ENCODE measurements around the gene RPS21. TPM values are rescaled to one million over a fixed set of nuclear protein-coding genes. Genes with fewer than 3 reads are reported as not detected.

RPS21 gene
- total RNA-seq, 1 donor from 2014 or later, result 1,935 TPM

- no peaks in the 10 kb centered on the region for H3K27me3 ChIP-seq
- TF ChIP-seq POLR2A (IDR thresholded peaks at IDR 0.05) (no peak), CTCF (IDR thresholded peaks at IDR 0.05) (no peak), POLR2AphosphoS5 (IDR thresholded peaks at IDR 0.05; ENCODE audit: insufficient read depth in 1 of 2, low read depth in 1 of 2) (no peak)
- H3K4me1 ChIP-seq, result peaks cover 6% of the 10 kb centered on the region
- no peak for DNase-seq (ENCODE audit: extremely low spot score in 2 of 2)
- no peaks in the 10 kb centered on the region for H3K9me3 ChIP-seq
- no peaks in the 10 kb centered on the region for H3K36me3 ChIP-seq
- intact Hi-C loops (cut with DNase I), result no loop called here
- no peak overlapping the region for H3K27ac ChIP-seq
- H3K4me3 ChIP-seq, result no peak overlapping the region
These were observed 13.1 kb downstream of the RPS21 start for GRCh38 chr20:62400021-62400420.

- Histone ChIP-seq H3K27ac (no peak overlapping the region), H3K4me1 (peaks cover 12% of the 10 kb centered on the region), H3K9me3 (no peaks in the 10 kb centered on the region), H3K4me3 (no peak overlapping the region), H3K36me3 (no peaks in the 10 kb centered on the region), H3K27me3 (no peaks in the 10 kb centered on the region)
- no peak for DNase-seq (ENCODE audit: extremely low spot score in 2 of 2)
- intact Hi-C loops (cut with DNase I), result no loop called here
- TF ChIP-seq CTCF (IDR thresholded peaks at IDR 0.05) (no peak), POLR2A (IDR thresholded peaks at IDR 0.05) (no peak), POLR2AphosphoS5 (IDR thresholded peaks at IDR 0.05; ENCODE audit: insufficient read depth in 1 of 2, low read depth in 1 of 2) (no peak)
These were observed 13.6 kb downstream of the RPS21 start for GRCh38 chr20:62400541-62400940.

GRCh38 chr20:62401331-62401779 lies 14.5 kb downstream of the RPS21 start:
- Histone ChIP-seq H3K27me3 (no peaks in the 10 kb centered on the region), H3K4me1 (peaks cover 20% of the 10 kb centered on the region), H3K9me3 (no peaks in the 10 kb centered on the region), H3K36me3 (no peaks in the 10 kb centered on the region), H3K27ac (no peak overlapping the region), H3K4me3 (no peak overlapping the region)
- no peak for DNase-seq (ENCODE audit: extremely low spot score in 2 of 2)
- intact Hi-C loops (cut with DNase I), result no loop called here
- no peak for TF ChIP-seq POLR2A (IDR thresholded peaks at IDR 0.05)
- TF ChIP-seq POLR2AphosphoS5 (IDR thresholded peaks at IDR 0.05; ENCODE audit: insufficient read depth in 1 of 2, low read depth in 1 of 2), result no peak
- no peak for TF ChIP-seq CTCF (IDR thresholded peaks at IDR 0.05)

GRCh38 chr20:62402456-62403150 lies 15.7 kb downstream of the RPS21 start:
- TF ChIP-seq POLR2A (IDR thresholded peaks at IDR 0.05) (no peak), POLR2AphosphoS5 (IDR thresholded peaks at IDR 0.05; ENCODE audit: insufficient read depth in 1 of 2, low read depth in 1 of 2) (no peak), CTCF (IDR thresholded peaks at IDR 0.05) (no peak)
- intact Hi-C loops (cut with DNase I), result no loop called here
- no peak for DNase-seq (ENCODE audit: extremely low spot score in 2 of 2)
- Histone ChIP-seq H3K27ac (no peak overlapping the region), H3K36me3 (no peaks in the 10 kb centered on the region), H3K4me1 (peaks cover 27% of the 10 kb centered on the region), H3K27me3 (no peaks in the 10 kb centered on the region), H3K4me3 (no peak overlapping the region), H3K9me3 (no peaks in the 10 kb centered on the region)

GRCh38 chr20:62403331-62403730 lies 16.4 kb downstream of the RPS21 start:
- Histone ChIP-seq H3K27ac (no peak overlapping the region), H3K4me1 (peaks cover 31% of the 10 kb centered on the region), H3K36me3 (no peaks in the 10 kb centered on the region), H3K4me3 (no peak overlapping the region), H3K27me3 (no peaks in the 10 kb centered on the region), H3K9me3 (no peaks in the 10 kb centered on the region)
- intact Hi-C loops (cut with DNase I), result no loop called here
- DNase-seq (ENCODE audit: extremely low spot score in 2 of 2), result no peak
- TF ChIP-seq CTCF (IDR thresholded peaks at IDR 0.05), result no peak
- TF ChIP-seq POLR2A (IDR thresholded peaks at IDR 0.05), result no peak
- TF ChIP-seq POLR2AphosphoS5 (IDR thresholded peaks at IDR 0.05; ENCODE audit: insufficient read depth in 1 of 2, low read depth in 1 of 2), result no peak

All from vagina (tissue), 2 donors.